Sigmoid colon (tissue), 4 donors: ENCODE results near the gene ACAA1.

Source experiments
- POLR2A ChIP-seq, 2 donors: fragments of 450-650 bp; IDR thresholded peaks; one replicate each; pipeline ENCODE4 v1.6.1; 2016; ENCODE audit warnings: antibody characterized with exemption in 2 of 2, mild to moderate bottlenecking in 2 of 2, moderate library complexity in 2 of 2
- POLR2AphosphoS5 ChIP-seq, 4 donors: sonication (generic); formaldehyde crosslinking; IDR thresholded peaks; one replicate each; pipeline ENCODE4 v1.6.1; 2017; ENCODE audit warnings: antibody characterized with exemption in 4 of 4
- TF ChIP-seq, protein P1 (sequence below), 4 experiments: fragments of 450-650 bp in 3 of 4; fragments of 200-600 bp in 1 of 4; IDR thresholded peaks; one replicate each; pipeline ENCODE4 v1.5.1; 2016 to 2019; ENCODE audit warnings: antibody characterized with exemption in 4 of 4, mild to moderate bottlenecking in 3 of 4, moderate library complexity in 2 of 4

GRCh38 chr3:38119821-38120692 is 16.9 kb downstream of the ACAA1 start:
- no peak for TF ChIP-seq POLR2AphosphoS5 (IDR thresholded peaks at IDR 0.05)
- TF ChIP-seq, protein P1, sequence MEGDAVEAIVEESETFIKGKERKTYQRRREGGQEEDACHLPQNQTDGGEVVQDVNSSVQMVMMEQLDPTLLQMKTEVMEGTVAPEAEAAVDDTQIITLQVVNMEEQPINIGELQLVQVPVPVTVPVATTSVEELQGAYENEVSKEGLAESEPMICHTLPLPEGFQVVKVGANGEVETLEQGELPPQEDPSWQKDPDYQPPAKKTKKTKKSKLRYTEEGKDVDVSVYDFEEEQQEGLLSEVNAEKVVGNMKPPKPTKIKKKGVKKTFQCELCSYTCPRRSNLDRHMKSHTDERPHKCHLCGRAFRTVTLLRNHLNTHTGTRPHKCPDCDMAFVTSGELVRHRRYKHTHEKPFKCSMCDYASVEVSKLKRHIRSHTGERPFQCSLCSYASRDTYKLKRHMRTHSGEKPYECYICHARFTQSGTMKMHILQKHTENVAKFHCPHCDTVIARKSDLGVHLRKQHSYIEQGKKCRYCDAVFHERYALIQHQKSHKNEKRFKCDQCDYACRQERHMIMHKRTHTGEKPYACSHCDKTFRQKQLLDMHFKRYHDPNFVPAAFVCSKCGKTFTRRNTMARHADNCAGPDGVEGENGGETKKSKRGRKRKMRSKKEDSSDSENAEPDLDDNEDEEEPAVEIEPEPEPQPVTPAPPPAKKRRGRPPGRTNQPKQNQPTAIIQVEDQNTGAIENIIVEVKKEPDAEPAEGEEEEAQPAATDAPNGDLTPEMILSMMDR (IDR thresholded peaks at IDR 0.05), result no peak
- TF ChIP-seq POLR2A (IDR thresholded peaks at IDR 0.05), result no peak
